Regular cardiac myocyte (primary cell): ENCODE results near the gene MDFIC2. TPM values are rescaled to one million over a fixed set of nuclear protein-coding genes. Genes with fewer than 3 reads are reported as not detected.

Experiments
- total RNA-seq: library from RNA; depleted of rRNA; stranded (reverse); fragments of >200 nt; gene quantifications from 2 replicates; pipeline ENCODE4 v1.2.3, GENCODE V29; 2014

The MDFIC2 gene
- total RNA-seq, result 0.19 TPM in 1 of 2 replicates, not detected in the other

GRCh38 chr3:70312336-70312735 is at the start of gene MDFIC2:
Gene MDFIC2, minus strand, starts transcription at chr3:70312638. Its CDS starts 665 bp downstream, at chr3:70311973.

